Stomach (tissue), 9 donors: Measurements from ENCODE around the gene ACTR10. TPM values are rescaled to one million over a fixed set of nuclear protein-coding genes. Genes with fewer than 3 reads are reported as not detected.

ENCODE experiments used
- DNase-seq, 2 donors: peaks; one replicate each; pipeline versions ENCODE4 v3.0.0 to v3.0.0-alpha.2; 2013 to 2019
- H3K27ac ChIP-seq, 5 donors: fragments of 200-600 bp in 4 of 5; sonication (generic) in 4 of 5; one replicate each; pipeline ENCODE4 v1.5.1; 2013 to 2019; ENCODE audit warnings: mild to moderate bottlenecking in 1 of 5, moderate library complexity in 1 of 5
- H3K27me3 ChIP-seq, 3 donors: fragments of 200-600 bp; sonication (generic); one replicate each; pipeline ENCODE4 v1.5.1; 2017 to 2019; ENCODE audit warnings: mixed run types in 1 of 3
- H3K36me3 ChIP-seq, 4 donors: fragments of 200-600 bp; sonication (generic); 1 replicate in 3 of 4; 2 replicates in 1 of 4; pipeline ENCODE4 v1.5.1; 2016 to 2019
- H3K4me1 ChIP-seq, 4 donors: fragments of 200-600 bp; sonication (generic); one replicate each; pipeline ENCODE4 v1.5.1; 2016 to 2019
- H3K4me3 ChIP-seq, 4 donors: fragments of 200-600 bp; sonication (generic) in 3 of 4; one replicate each; pipeline ENCODE4 v1.5.1; 2016 to 2019; ENCODE audit warnings: mild to moderate bottlenecking in 1 of 4
- H3K9me3 ChIP-seq, 4 donors: fragments of 200-600 bp; sonication (generic); one replicate each; pipeline ENCODE4 v1.5.1; 2016 to 2019
- EP300 ChIP-seq: sonication (generic); formaldehyde crosslinking; IDR thresholded peaks from one replicate; pipeline ENCODE4 v1.6.1; 2017; ENCODE audit warnings: antibody characterized with exemption
- POLR2A ChIP-seq, 4 donors: fragments of 450-650 bp; IDR thresholded peaks; one replicate each; pipeline ENCODE4 v1.6.1; 2016; ENCODE audit warnings: antibody characterized with exemption in 4 of 4, control low read depth in 2 of 4, mild to moderate bottlenecking in 1 of 4, moderate library complexity in 1 of 4
- POLR2AphosphoS5 ChIP-seq, 3 donors: sonication (generic); formaldehyde crosslinking; IDR thresholded peaks; one replicate each; pipeline ENCODE4 v1.6.1; 2016; ENCODE audit warnings: antibody characterized with exemption in 3 of 3
- WGBS, 5 donors: extraction: QIAGEN DNeasy Blood & Tissue Kit in 3 of 5; methylation state at CpG; one replicate each; pipeline versions ENCODE4 v1.1.5 to v1.1.7; 2013 to 2018; 5-methylcytosine and 5-hydroxymethylcytosine counted together
- intact Hi-C: fragments of 100-400 bp; cut with DNase I; formaldehyde crosslinking; loops from one replicate; pipeline ENCODE4 v1.15.1; 2023; ENCODE audit warnings: low total_unique reads
- polyA plus RNA-seq, 3 donors: library from polyadenylated mRNA; stranded (reverse); fragments of 200-250 nt; gene quantifications; one replicate each; pipeline ENCODE4 v1.2.3, GENCODE V29; 2013
- total RNA-seq, 5 donors: library from RNA; depleted of rRNA; stranded (reverse); fragments of >200 nt; gene quantifications; one replicate each; pipeline versions ENCODE4 v1.1.0 to v1.2.3, GENCODE V29; 2014 to 2016
- TF ChIP-seq, protein P1 (sequence below), 7 experiments: fragments of 450-650 bp in 4 of 7; fragments of 200-600 bp in 3 of 7; sonication (generic) in 3 of 7; IDR thresholded peaks; one replicate each; pipeline ENCODE4 v1.5.1; 2016 to 2019; ENCODE audit warnings: antibody characterized with exemption in 7 of 7, control low read depth in 2 of 7, mild to moderate bottlenecking in 1 of 7
- donor health status: healthy with polysubstance abuse.
- donor health status: Bipolar disorder and iron deficiency.
- donor health status: healthy.

The ACTR10 gene
- total and polyA plus RNA-seq, 8 donors, result 7.5 to 90.5 (median 55.3) TPM

DNA sequence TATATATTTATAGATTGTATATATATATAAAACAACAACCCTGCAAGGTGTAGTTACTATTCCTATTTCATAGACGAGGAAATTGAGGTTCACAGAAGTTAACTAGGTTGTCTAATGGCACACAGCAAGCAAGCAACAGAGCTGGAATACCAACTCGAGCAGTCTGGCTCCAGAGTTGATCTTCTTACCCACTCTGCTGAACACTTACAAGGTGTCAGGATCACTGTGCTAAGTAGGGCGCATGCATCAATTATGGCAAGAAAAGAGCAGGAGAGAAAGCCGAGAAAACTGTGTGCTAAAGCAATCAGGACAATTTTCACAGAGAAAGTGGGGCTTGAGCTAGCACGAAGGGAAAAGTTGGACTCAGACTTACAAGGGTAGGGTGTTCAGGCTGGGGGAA is 32.1 kb upstream of the ACTR10 start:
- TF ChIP-seq POLR2A (IDR thresholded peaks at IDR 0.05) (no peak), POLR2AphosphoS5 (IDR thresholded peaks at IDR 0.05) (no peak), EP300 (no peak)
- TF ChIP-seq, protein P1, sequence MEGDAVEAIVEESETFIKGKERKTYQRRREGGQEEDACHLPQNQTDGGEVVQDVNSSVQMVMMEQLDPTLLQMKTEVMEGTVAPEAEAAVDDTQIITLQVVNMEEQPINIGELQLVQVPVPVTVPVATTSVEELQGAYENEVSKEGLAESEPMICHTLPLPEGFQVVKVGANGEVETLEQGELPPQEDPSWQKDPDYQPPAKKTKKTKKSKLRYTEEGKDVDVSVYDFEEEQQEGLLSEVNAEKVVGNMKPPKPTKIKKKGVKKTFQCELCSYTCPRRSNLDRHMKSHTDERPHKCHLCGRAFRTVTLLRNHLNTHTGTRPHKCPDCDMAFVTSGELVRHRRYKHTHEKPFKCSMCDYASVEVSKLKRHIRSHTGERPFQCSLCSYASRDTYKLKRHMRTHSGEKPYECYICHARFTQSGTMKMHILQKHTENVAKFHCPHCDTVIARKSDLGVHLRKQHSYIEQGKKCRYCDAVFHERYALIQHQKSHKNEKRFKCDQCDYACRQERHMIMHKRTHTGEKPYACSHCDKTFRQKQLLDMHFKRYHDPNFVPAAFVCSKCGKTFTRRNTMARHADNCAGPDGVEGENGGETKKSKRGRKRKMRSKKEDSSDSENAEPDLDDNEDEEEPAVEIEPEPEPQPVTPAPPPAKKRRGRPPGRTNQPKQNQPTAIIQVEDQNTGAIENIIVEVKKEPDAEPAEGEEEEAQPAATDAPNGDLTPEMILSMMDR (IDR thresholded peaks at IDR 0.05), result no peak
- 65 to 80% (median 74%) methylated on average over 5 of the region's 5 CpGs for WGBS, 5 donors
- H3K9me3 ChIP-seq, result no peaks in the 10 kb centered on the region
- H3K4me3 ChIP-seq, result no peak overlapping the region
- no peak for DNase-seq
- intact Hi-C loops, result no loop called here
- H3K27me3 ChIP-seq, result peaks cover 0 to 1% (median 0%) of the 10 kb centered on the region in 3 donors
- no peak overlapping the region for H3K27ac ChIP-seq
- H3K36me3 ChIP-seq, result no peaks in the 10 kb centered on the region
- H3K4me1 ChIP-seq, result peaks cover 0 to 8% (median 2%) of the 10 kb centered on the region in 4 donors

DNA sequence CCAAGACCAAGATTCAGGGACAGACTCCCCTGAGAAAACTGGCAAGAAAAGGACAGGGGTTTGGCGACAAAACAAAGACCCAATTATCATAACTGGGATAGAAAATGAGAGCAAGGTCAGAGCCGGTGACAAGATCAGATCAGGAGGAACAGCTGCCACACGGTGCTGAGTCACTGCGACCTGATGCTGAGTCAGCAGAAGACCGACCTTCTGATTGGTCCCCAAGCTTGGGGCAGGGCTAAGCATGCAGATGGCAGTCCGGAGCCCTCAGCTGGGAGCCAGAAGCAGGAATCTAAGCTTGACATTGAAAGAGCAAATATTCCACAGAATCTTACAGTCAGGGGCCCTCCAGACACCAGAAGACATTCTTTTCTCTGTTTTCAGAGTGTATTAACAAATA is 28.9 kb upstream of the ACTR10 start:
- WGBS, 5 donors, result 9 to 15% (median 12%) methylated on average over 6 of the region's 6 CpGs
- peak; percentile 76 to 88 for DNase-seq
- TF ChIP-seq, protein P1 (IDR thresholded peaks at IDR 0.05), result no peak
- TF ChIP-seq POLR2AphosphoS5 (IDR thresholded peaks at IDR 0.05), result peak in 1 of 3 donors; percentile 37
- Histone ChIP-seq H3K27me3 (peaks cover 0 to 9% (median 0%) of the 10 kb centered on the region in 3 donors), H3K4me1 (peaks cover 0 to 8% (median 2%) of the 10 kb centered on the region in 4 donors), H3K27ac (no peak overlapping the region), H3K36me3 (no peaks in the 10 kb centered on the region), H3K9me3 (no peaks in the 10 kb centered on the region), H3K4me3 (no peak overlapping the region)
- intact Hi-C loops, result no loop called here

DNA sequence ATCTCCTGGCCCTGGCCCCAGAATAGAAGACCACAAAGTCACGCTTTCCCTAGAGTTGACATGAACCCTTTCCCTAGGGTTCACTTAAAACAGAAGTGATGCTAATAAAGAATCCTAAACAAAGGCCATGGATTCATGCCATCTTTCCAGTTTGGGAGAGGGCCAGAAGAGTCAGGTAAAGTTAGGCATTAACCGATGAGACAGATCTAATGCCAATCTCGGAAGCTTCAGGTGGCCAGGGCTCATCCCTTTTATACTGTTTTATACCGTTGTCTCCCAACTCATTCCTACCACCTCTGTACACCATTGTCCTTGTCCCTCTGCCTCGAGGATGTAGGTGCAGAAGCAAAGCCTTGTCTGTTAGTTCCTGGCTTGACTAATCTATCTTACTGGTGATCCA is 22.8 kb upstream of the ACTR10 start:
- no peak for TF ChIP-seq POLR2AphosphoS5 (IDR thresholded peaks at IDR 0.05)
- TF ChIP-seq, protein P1 (IDR thresholded peaks at IDR 0.05), result no peak
- TF ChIP-seq POLR2A (IDR thresholded peaks at IDR 0.05), result no peak
- TF ChIP-seq EP300, result no peak
- H3K27me3 ChIP-seq, result peaks cover 0 to 9% (median 0%) of the 10 kb centered on the region in 3 donors
- H3K4me1 ChIP-seq, result no peaks in the 10 kb centered on the region
- intact Hi-C loops, result no loop called here
- H3K36me3 ChIP-seq, result no peaks in the 10 kb centered on the region
- H3K4me3 ChIP-seq, result no peak overlapping the region
- no peak overlapping the region for H3K27ac ChIP-seq
- no peak for DNase-seq
- WGBS, 5 donors, result 71 to 76% (median 74%) methylated on average over 5 of the region's 5 CpGs
- no peaks in the 10 kb centered on the region for H3K9me3 ChIP-seq

DNA sequence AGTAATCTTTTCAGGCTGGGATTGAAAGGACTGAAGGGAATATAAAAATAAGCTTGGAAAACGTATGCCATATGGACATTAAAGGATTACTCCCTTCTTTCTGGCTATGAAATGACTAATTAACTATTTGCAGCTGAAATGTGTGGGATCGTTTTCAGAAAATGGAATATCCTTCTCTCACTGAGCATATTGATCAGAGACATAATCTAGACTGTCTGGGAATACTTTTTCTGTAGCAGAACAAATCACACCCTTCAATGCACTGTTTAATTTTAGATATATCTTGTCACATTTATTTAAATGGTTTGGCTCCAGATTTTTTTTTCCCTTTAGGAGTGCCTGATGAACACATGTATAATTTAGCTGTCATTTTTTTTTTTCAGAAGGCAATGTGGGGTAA is 10.8 kb upstream of the ACTR10 start:
- no peaks in the 10 kb centered on the region for H3K36me3 ChIP-seq
- H3K27ac ChIP-seq, result no peak overlapping the region
- intact Hi-C loops, result no loop called here
- H3K27me3 ChIP-seq, result no peaks in the 10 kb centered on the region
- no peak overlapping the region for H3K4me3 ChIP-seq
- TF ChIP-seq, protein P1 (IDR thresholded peaks at IDR 0.05), result no peak
- TF ChIP-seq EP300, result no peak
- TF ChIP-seq POLR2A (IDR thresholded peaks at IDR 0.05), result no peak
- no peak for TF ChIP-seq POLR2AphosphoS5 (IDR thresholded peaks at IDR 0.05)
- no peaks in the 10 kb centered on the region for H3K9me3 ChIP-seq
- DNase-seq, result no peak
- WGBS, 5 donors, result 56 to 65% (median 60%) methylated on average over 2 of the region's 2 CpGs
- no peaks in the 10 kb centered on the region for H3K4me1 ChIP-seq
